Measurements from ENCODE around the gene CYB561A3. TPM values are rescaled to one million over a fixed set of nuclear protein-coding genes. Genes with fewer than 3 reads are reported as not detected.

The CYB561A3 gene
- total RNA-seq, 1 donor from 2014 or later, result 12.1 TPM

DNA sequence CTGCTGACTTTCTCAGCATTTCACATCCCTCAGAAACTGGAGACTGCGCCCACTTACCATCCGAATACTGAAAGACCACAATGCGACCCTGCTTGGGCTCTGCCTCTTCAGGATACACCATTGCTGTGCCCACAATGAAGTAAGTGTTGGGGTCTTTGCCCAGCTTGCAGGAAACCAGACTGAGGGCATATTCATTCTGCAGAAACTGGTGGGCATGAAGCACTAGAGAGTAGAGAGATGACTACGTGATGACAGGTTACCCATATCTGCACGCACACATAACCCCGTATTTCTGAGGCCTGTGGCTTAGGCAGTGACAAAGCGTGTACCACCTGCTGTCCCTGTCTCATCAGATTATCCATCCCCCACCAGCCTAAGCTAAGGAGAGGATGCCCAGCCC, 51.9 kb downstream of the CYB561A3 start:
- no peak overlapping the region for H3K27ac Mint-ChIP-seq
- no peaks in the 10 kb centered on the region for H3K4me1 ChIP-seq
- TF ChIP-seq EZH2phosphoT487 (IDR thresholded peaks at IDR 0.05) (no peak), EZH2 (IDR thresholded peaks at IDR 0.05) (no peak), CTCF (IDR thresholded peaks at IDR 0.05) (no peak)
- H3F3A ChIP-seq (ENCODE audit: low read depth), result no peaks in the 10 kb centered on the region
- DNase-seq (ENCODE audit: low spot score), result no peak
- H3K4me3 ChIP-seq, result no peak overlapping the region
- no peaks in the 10 kb centered on the region for H3K9me3 ChIP-seq (ENCODE audit: low read depth)
- H3K9me3 Mint-ChIP-seq, result no peaks in the 10 kb centered on the region
- no peak overlapping the region for H3K27ac ChIP-seq
- no peak overlapping the region for H3K4me2 ChIP-seq
- H3K79me2 ChIP-seq (ENCODE audit: low read depth), result no peaks in the 10 kb centered on the region
- H3K4me1 Mint-ChIP-seq, result no peaks in the 10 kb centered on the region
- H3K9ac ChIP-seq, result no peak overlapping the region
- no peak overlapping the region for H2AFZ ChIP-seq (replicated peaks)
- H3K36me3 ChIP-seq, result peaks cover 7% of the 10 kb centered on the region
- no peaks in the 10 kb centered on the region for H3K27me3 ChIP-seq
- H3K27me3 Mint-ChIP-seq (ENCODE audit: insufficient read depth, low read depth), result no peaks in the 10 kb centered on the region
- H3K36me3 Mint-ChIP-seq, result peaks cover 24% of the 10 kb centered on the region
- H4K20me1 ChIP-seq (ENCODE audit: low read depth), result peaks cover 22% of the 10 kb centered on the region
- H3K4me3 Mint-ChIP-seq, result no peak overlapping the region

- Mint-ChIP-seq H3K4me3 (no peak overlapping the region), H3K27ac (no peak overlapping the region), H3K36me3 (peaks cover 26% of the 10 kb centered on the region), H3K9me3 (no peaks in the 10 kb centered on the region), H3K4me1 (no peaks in the 10 kb centered on the region), H3K27me3 (ENCODE audit: insufficient read depth, low read depth) (peaks cover under 1% of the 10 kb centered on the region)
- no peaks in the 10 kb centered on the region for H3F3A ChIP-seq (ENCODE audit: low read depth)
- no peak overlapping the region for H3K4me2 ChIP-seq
- H3K9me3 ChIP-seq (ENCODE audit: low read depth), result no peaks in the 10 kb centered on the region
- H3K9ac ChIP-seq, result no peak overlapping the region
- DNase-seq (ENCODE audit: low spot score), result no peak
- TF ChIP-seq EZH2phosphoT487 (IDR thresholded peaks at IDR 0.05) (no peak), CTCF (IDR thresholded peaks at IDR 0.05) (no peak), EZH2 (IDR thresholded peaks at IDR 0.05) (no peak)
- no peaks in the 10 kb centered on the region for H3K27me3 ChIP-seq
- H2AFZ ChIP-seq (replicated peaks), result no peak overlapping the region
- peaks cover 22% of the 10 kb centered on the region for H4K20me1 ChIP-seq (ENCODE audit: low read depth)
- no peaks in the 10 kb centered on the region for H3K4me1 ChIP-seq
- peaks cover 7% of the 10 kb centered on the region for H3K36me3 ChIP-seq
- no peak overlapping the region for H3K27ac ChIP-seq
- no peaks in the 10 kb centered on the region for H3K79me2 ChIP-seq (ENCODE audit: low read depth)
- no peak overlapping the region for H3K4me3 ChIP-seq
Observed at GRCh38 chr11:61309141-61309540, 52.5 kb downstream of the CYB561A3 start.

- Histone ChIP-seq H3K4me3 (no peak overlapping the region), H3K9ac (no peak overlapping the region), H3K27me3 (no peaks in the 10 kb centered on the region), H2AFZ (replicated peaks) (no peak overlapping the region), H3K27ac (no peak overlapping the region), H3K4me1 (no peaks in the 10 kb centered on the region), H3K79me2 (ENCODE audit: low read depth) (no peaks in the 10 kb centered on the region), H4K20me1 (ENCODE audit: low read depth) (peaks cover 22% of the 10 kb centered on the region), H3K9me3 (ENCODE audit: low read depth) (no peaks in the 10 kb centered on the region), H3F3A (ENCODE audit: low read depth) (no peaks in the 10 kb centered on the region), H3K4me2 (no peak overlapping the region), H3K36me3 (peaks cover 4% of the 10 kb centered on the region)
- Mint-ChIP-seq H3K27me3 (ENCODE audit: insufficient read depth, low read depth) (peaks cover 4% of the 10 kb centered on the region), H3K4me3 (no peak overlapping the region), H3K36me3 (peaks cover 28% of the 10 kb centered on the region), H3K4me1 (no peaks in the 10 kb centered on the region), H3K9me3 (no peaks in the 10 kb centered on the region), H3K27ac (no peak overlapping the region)
- no peak for DNase-seq (ENCODE audit: low spot score)
- no peak for TF ChIP-seq CTCF (IDR thresholded peaks at IDR 0.05)
- no peak for TF ChIP-seq EZH2phosphoT487 (IDR thresholded peaks at IDR 0.05)
- TF ChIP-seq EZH2 (IDR thresholded peaks at IDR 0.05), result no peak
Observed at GRCh38 chr11:61307354-61307753, 54.3 kb downstream of the CYB561A3 start.
